ENCODE results near the gene DPY30. TPM values are rescaled to one million over a fixed set of nuclear protein-coding genes. Genes with fewer than 3 reads are reported as not detected.

The DPY30 gene
- total RNA-seq, 1 experiment from 2014 or later = 233 TPM

Other genes with a start within 250 kb of the DPY30 start
- gene MEMO1, start 28.8 kb downstream of the DPY30 start, total RNA-seq (2014; rRNA removed; shearing (Covaris generic)) = 79.9 and 94.7 TPM in 2 replicates
- 33.9 and 37.6 TPM in 2 replicates for gene SPAST, start 23.8 kb upstream of the DPY30 start, total RNA-seq (2014; rRNA removed; shearing (Covaris generic))
- gene SLC30A6, start 126.1 kb upstream of the DPY30 start, total RNA-seq (2014; rRNA removed; shearing (Covaris generic)) = 48.8 and 49.5 TPM in 2 replicates
- not detected in 2 replicates for gene NLRC4, start 225.1 kb upstream of the DPY30 start, total RNA-seq (2014; rRNA removed; shearing (Covaris generic))
- 51.1 and 51.5 TPM in 2 replicates for gene YIPF4, start 238.1 kb upstream of the DPY30 start, total RNA-seq (2014; rRNA removed; shearing (Covaris generic))

All from A172 (cell line).